DMS153 (cell line): Measurements from ENCODE around the gene ENPP6.

Source experiments
- DNase-seq: peaks from one replicate; lab custom pipeline; 2025; lab: John Stamatoyannopoulos, UW

Gene ENPP6

GRCh38 chr4:184190711-184191110 is 27.0 kb downstream of the ENPP6 start:
- DNase-seq = no peak

GRCh38 chr4:184189966-184190365 is 27.7 kb downstream of the ENPP6 start:
- DNase-seq = no peak

- DNase-seq = no peak
These were observed 29.0 kb downstream of the ENPP6 start for GRCh38 chr4:184188443-184189400.

- no peak for DNase-seq
These were observed 40.4 kb downstream of the ENPP6 start for GRCh38 chr4:184177271-184177670.

GRCh38 chr4:184174571-184175488 is 42.8 kb downstream of the ENPP6 start:
- no peak for DNase-seq

GRCh38 chr4:184171011-184171410 is 46.7 kb downstream of the ENPP6 start:
- peak; percentile 52 for DNase-seq

- no peak for DNase-seq
These were observed 48.3 kb downstream of the ENPP6 start for GRCh38 chr4:184169225-184169867.

- no peak for DNase-seq
These were observed 49.2 kb downstream of the ENPP6 start for GRCh38 chr4:184168406-184169019.

GRCh38 chr4:184167576-184167975 is 50.1 kb downstream of the ENPP6 start:
- no peak for DNase-seq

GRCh38 chr4:184166736-184167135 is 50.9 kb downstream of the ENPP6 start:
- no peak for DNase-seq

- no peak for DNase-seq
These were observed 52.4 kb downstream of the ENPP6 start for GRCh38 chr4:184165291-184165690.

- no peak for DNase-seq
These were observed 53.9 kb downstream of the ENPP6 start for GRCh38 chr4:184163813-184164212.

- DNase-seq = no peak
These were observed 55.1 kb downstream of the ENPP6 start for GRCh38 chr4:184162596-184162995.

GRCh38 chr4:184157322-184157721 is 60.4 kb downstream of the ENPP6 start:
- no peak for DNase-seq

- no peak for DNase-seq
These were observed 61.3 kb downstream of the ENPP6 start for GRCh38 chr4:184156163-184156920.

GRCh38 chr4:184154199-184154598 is 63.5 kb downstream of the ENPP6 start:
- DNase-seq = no peak

- DNase-seq = no peak
These were observed 63.9 kb downstream of the ENPP6 start for GRCh38 chr4:184153781-184154180.

GRCh38 chr4:184151988-184152485 is 65.6 kb downstream of the ENPP6 start:
- DNase-seq = no peak

- no peak for DNase-seq
These were observed 67.4 kb downstream of the ENPP6 start for GRCh38 chr4:184150102-184150839.
